ENCODE measurements around the gene GPATCH11.

- TF ChIP-seq YY1 (IDR thresholded peaks at IDR 0.05; ENCODE audit: low read depth) (no peak), REST (IDR thresholded peaks at IDR 0.05; ENCODE audit: low read depth) (no peak), TEAD4 (IDR thresholded peaks at IDR 0.05) (no peak), ZBTB7A (IDR thresholded peaks at IDR 0.05; ENCODE audit: low read depth) (no peak), CREB1 (IDR thresholded peaks at IDR 0.05; ENCODE audit: low read depth) (no peak), FOXM1 (IDR thresholded peaks at IDR 0.05; ENCODE audit: borderline replicate concordance, low read depth) (no peak), USF1 (IDR thresholded peaks at IDR 0.05) (no peak), CEBPB (IDR thresholded peaks at IDR 0.05) (no peak), TAF1 (IDR thresholded peaks at IDR 0.05; ENCODE audit: low read depth) (no peak)
Observed at GRCh38 chr2:37143974-37144373, 59.7 kb downstream of the GPATCH11 start.
